DMS79 (cell line): Measurements from ENCODE around the gene SMIM21.

ENCODE experiments used
- DNase-seq: peaks from one replicate; lab custom pipeline; 2025; lab: John Stamatoyannopoulos, UW

Gene SMIM21

GRCh38 chr18:75422341-75422910 lies 5.1 kb downstream of the SMIM21 start:
- DNase-seq: no peak

- DNase-seq: no peak
These were observed 5.8 kb downstream of the SMIM21 start for GRCh38 chr18:75421656-75422055.

DNA sequence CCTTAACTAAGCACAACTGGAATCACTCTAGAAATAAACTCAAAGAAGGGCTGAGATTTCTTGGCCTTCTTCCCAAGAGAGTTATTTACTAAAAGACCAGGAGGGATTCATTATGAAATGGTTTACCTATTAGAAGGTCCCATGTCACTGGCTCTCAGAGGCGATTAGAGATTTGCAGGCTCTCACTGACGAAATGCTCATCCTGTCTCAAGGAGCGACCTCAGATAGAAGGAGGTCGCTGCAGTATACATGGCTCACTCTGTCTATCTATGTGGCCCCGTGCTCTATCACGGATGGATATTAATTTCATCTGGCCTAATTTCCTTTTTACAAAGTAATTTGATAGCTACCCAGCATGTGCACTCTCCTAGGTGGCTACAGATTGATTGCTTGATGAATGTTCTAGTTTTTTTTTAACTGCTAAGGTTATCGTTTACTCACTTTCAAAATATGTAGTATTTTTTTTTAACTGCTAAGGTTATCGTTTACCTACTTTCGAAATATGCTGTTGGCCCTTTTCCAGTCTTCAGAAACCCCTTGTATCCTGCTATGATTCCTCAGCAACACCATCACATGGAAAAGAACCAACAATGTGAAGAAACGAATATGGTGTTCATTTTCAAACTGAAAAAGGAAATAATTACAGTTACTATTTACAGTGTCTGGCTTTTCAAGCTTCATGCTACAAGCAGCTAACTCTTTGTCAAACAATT lies 9.1 kb downstream of the SMIM21 start:
- DNase-seq: no peak

GRCh38 chr18:75410611-75411010 lies 16.9 kb downstream of the SMIM21 start:
- DNase-seq: no peak

DNA sequence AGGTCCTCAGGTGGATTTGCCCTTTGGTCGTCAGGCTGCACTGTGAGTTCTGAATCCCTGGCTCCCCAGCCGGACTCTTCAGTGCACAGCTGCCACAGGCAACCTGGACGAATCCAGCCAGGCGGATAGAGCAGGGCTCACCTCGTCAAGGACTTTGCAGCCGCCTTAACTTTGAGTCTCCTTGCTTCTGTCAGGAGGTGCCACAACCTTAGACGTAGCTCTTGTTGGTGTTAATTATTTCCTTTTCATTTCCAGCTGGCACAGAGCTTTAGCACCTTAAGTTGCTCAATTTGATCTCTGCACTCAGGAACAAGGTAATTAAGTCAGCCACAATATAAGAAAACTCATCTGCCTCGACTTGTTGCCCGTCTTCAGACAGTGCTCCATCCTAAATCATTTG lies 17.7 kb downstream of the SMIM21 start:
- DNase-seq: no peak

- DNase-seq: no peak
These were observed 18.7 kb downstream of the SMIM21 start for GRCh38 chr18:75408554-75409506.

GRCh38 chr18:75407468-75408437 lies 19.8 kb downstream of the SMIM21 start:
- no peak for DNase-seq

DNA sequence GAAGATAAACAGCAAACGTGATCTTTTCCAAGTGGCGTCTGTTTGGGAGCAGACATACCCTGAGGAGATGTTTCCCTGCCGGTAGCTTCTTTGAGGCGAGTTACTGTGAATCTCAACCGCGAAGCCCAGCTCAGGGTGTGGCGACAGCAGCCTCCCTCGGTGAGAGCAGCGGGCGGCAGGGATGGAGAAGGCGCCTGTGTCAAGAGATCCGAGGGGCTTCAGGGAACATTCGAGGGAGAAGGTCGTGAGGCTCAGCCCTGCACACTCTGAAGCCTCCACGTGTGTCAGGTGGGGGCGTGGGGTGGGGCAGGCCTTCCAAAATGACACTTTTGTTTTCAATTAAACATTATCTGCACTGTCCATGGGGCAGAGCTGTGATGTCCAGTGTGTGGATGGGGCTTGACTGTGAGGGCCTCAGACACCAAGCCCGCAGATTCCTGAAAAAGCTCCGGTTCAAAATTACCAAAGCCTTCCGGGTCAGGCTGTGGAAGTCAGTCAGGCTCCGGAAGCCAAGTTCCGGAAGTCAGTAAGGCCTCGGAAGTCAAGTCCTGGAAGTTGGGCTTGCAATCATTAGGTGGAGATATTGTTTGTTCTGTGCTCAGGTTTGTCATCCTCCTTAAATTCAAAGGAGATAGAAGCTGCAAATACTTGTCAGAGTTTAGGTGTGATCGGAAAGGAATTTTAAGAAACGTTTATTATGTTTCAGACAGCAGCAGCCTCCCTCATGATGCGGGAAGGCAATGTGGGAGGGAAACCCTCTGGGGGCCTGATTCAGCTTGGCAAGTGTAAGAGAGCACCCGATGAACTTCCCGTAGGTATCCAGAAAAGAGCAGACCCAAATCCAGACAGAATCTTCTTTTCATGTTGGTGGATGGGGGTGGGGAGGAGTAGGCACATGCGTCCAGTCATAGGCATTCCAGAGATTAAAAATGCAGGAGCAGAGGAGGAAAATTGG lies 20.7 kb downstream of the SMIM21 start:
- DNase-seq: no peak

- no peak for DNase-seq
These were observed 22.2 kb downstream of the SMIM21 start for GRCh38 chr18:75405351-75405750.

DNA sequence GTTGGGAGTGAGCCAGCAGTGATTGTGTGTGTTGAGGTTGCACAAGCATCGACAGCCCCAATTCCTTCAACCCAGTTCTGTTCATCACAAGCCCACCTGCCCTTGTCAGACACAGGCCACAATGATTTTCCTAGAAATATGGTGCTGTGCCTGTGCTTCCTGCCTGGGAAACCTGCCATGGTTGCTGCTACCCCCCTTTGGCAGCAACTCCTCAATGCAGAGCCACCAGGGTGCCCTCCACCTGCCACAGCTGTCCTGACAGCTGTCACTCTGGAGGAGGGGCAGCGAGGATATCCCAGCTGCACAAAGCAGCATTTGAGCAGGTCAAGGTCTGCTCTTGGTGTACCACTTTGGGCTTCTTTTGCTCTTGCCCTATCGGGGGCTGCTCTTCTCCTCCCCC lies 27.1 kb downstream of the SMIM21 start:
- no peak for DNase-seq

DNA sequence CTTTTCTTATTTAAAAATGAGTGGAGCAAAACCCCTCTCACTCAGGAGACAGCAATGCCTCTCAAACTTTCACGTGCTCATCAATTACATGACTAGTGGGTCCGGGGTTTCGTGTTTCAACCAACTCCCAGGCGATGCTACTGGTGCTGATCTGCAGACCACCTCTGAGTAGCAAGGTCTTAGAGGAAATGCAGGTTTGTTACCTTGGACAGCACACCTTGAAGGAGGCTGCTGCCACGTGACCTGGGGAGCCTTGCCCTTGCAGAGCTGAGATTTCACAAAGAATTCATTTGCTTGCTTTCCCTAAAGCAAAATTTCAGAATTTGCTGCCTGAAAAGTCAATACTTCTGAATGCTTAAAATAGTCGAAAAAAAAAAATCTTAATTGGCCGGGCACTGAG lies 32.4 kb downstream of the SMIM21 start:
- no peak for DNase-seq

DNA sequence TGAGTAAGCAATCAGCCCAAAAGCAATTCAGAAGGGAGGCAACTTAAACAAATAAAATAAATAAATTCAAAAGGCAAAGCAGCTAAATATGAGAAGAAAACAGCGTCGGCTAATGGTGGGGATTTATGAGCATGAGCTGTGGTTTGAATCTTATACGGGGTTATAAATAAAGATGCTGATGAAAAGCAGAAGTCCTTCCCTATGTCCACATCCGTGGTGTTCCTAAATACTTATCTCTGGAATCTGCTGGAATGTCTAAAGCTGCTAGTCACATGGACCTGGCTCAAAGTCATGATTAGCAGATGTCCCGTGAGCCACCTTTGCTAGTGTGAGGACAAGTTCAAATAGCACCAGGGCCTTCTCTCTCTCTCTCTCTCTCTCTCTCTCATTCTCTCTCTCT lies 33.8 kb downstream of the SMIM21 start:
- no peak for DNase-seq

GRCh38 chr18:75392226-75392578 lies 35.3 kb downstream of the SMIM21 start:
- no peak for DNase-seq

DNA sequence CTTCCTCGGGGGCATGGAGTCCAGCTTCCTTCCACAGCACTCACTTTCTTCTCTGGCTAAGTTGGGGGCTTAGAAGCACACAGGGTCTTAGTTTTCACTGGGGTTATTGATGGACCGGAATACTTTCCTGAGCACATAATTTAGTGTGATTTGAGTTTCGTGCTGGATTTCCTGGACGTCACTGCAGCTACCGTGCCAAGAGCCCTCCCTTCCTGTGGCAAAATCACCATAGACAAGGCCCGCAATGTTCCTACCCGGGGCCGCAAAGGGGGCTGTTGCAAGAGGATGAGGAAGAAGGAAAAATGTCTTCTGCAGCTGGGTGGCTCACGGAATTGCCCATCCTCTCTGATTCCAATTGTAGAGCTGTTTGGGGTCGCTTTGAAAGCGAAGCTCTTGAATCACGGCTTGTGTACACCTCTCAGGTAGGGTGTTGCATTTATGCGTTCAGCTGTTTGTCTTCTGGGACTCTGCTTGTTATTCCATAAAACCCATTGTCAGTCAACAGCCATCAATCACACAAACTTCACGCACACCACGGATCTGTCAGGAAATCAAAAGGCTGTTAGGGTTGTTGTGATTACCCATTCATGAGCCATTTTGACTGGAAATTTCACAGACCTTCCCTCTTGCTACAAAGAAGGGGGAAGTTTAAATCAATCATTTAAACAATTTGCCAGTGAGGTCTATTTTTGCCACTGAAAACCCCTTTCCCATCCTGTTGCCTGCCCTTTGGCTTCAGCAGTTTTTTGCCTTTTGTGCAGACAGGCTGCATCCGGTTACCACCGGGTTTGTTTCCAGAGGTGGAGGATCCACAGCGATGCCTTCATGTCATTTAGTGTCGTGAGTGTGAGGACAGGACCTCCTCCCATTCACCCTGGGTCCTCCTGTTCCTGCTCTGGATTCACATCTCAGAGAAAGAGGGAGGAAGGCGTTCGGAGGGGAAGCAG lies 36.0 kb downstream of the SMIM21 start:
- DNase-seq: no peak

- no peak for DNase-seq
These were observed 36.6 kb downstream of the SMIM21 start for GRCh38 chr18:75390854-75391253.

DNA sequence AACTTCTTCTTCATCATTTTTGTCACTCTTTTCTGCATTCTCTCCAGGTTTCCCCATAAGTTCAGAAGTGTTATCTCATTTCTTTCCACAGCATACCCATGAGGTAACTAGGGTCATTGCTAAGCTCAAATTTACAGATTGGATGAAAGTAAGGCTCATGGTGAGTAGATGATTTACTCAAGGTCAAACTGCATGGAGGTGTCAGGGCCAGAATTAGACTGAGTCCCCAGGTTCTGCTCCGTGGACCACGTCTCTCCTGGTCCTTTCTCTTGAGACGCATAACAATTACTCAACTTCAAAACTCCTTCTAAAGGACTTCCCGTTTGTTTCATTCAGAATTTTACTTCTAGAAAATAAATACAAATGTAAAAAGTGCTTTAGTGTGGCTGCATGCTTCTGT lies 43.4 kb downstream of the SMIM21 start:
- DNase-seq: no peak

- DNase-seq: no peak
These were observed 48.9 kb downstream of the SMIM21 start for GRCh38 chr18:75378376-75379315.

GRCh38 chr18:75377926-75378325 lies 49.6 kb downstream of the SMIM21 start:
- DNase-seq: no peak
